Nephron (organoid): ENCODE measurements around the gene HCAR1.
"Not testable (repeated sequence)": the region's sequence is repeated elsewhere in the genome, so short reads cannot be mapped to it uniquely, and the experiment has no call there.

Experiments
- H3K27ac Mint-ChIP-seq, 3 experiments: 2 replicates each; pipeline ENCODE4 v1.8.0; 2020; ENCODE audit warnings: mixed read lengths in 3 of 3, mild to moderate bottlenecking in 2 of 3, moderate library complexity in 1 of 3
- H3K27me3 Mint-ChIP-seq: 2 replicates; pipeline ENCODE4 v1.8.0; 2021; ENCODE audit warnings: low read depth, mild to moderate bottlenecking, moderate library complexity, mixed read lengths
- H3K36me3 Mint-ChIP-seq: 2 replicates; pipeline ENCODE4 v1.8.0; 2020; ENCODE audit warnings: low read depth, mixed read lengths
- H3K4me1 Mint-ChIP-seq: 2 replicates; pipeline ENCODE4 v1.8.0; 2020; ENCODE audit warnings: mixed read lengths
- H3K4me3 Mint-ChIP-seq, 3 experiments: 2 replicates each; pipeline ENCODE4 v1.8.0; 2020; ENCODE audit warnings: mild to moderate bottlenecking in 3 of 3, mixed read lengths in 3 of 3, moderate library complexity in 2 of 3
- H3K9me3 Mint-ChIP-seq: 2 replicates; pipeline ENCODE4 v1.8.0; 2020; ENCODE audit warnings: mixed read lengths
- CTCF ChIP-seq, 3 experiments: fragments of 200-600 bp; sonication (generic); IDR thresholded peaks; one replicate each; pipeline ENCODE4 v1.5.0; 2021; ENCODE audit warnings: antibody characterized with exemption in 3 of 3; ENCODE audit not compliant: unreplicated experiment in 3 of 3

The HCAR1 gene

GRCh38 chr12:122730215-122731014 lies at the start of gene HCAR1:
TSS of gene HCAR1 (minus strand) at chr12:122730844. CDS start at chr12:122730339, 505 bp downstream.
- TF ChIP-seq CTCF (IDR thresholded peaks at IDR 0.05; ENCODE audit: unreplicated experiment in 3 of 3): no peak
- Mint-ChIP-seq H3K27me3 (peaks cover 4% of the 10 kb centered on the region), H3K4me3 (peak within 1 kb of the TSS; percentile 68 to 72 (median 68)), H3K36me3 (no peaks in the 10 kb centered on the region), H3K4me1 (peaks cover 15% of the 10 kb centered on the region), H3K9me3 (no peaks in the 10 kb centered on the region), H3K27ac (peak within 1 kb of the TSS; percentile 88 to 96 (median 95))

GRCh38 chr12:122757568-122757967 lies 26.9 kb upstream of the HCAR1 start:
- H3K4me1 Mint-ChIP-seq: peaks cover 13% of the 10 kb centered on the region
- H3K4me3 Mint-ChIP-seq: no peak overlapping the region
- no peak for TF ChIP-seq CTCF (IDR thresholded peaks at IDR 0.05; ENCODE audit: unreplicated experiment in 3 of 3)
- H3K36me3 Mint-ChIP-seq: peaks cover 62% of the 10 kb centered on the region
- H3K27me3 Mint-ChIP-seq: no peaks in the 10 kb centered on the region
- no peaks in the 10 kb centered on the region for H3K9me3 Mint-ChIP-seq
- H3K27ac Mint-ChIP-seq: no peak overlapping the region

GRCh38 chr12:122754790-122755189 lies 24.1 kb upstream of the HCAR1 start:
- H3K4me1 Mint-ChIP-seq: peaks cover 23% of the 10 kb centered on the region
- H3K27ac Mint-ChIP-seq: no peak overlapping the region
- H3K36me3 Mint-ChIP-seq: peaks cover 54% of the 10 kb centered on the region
- TF ChIP-seq CTCF (IDR thresholded peaks at IDR 0.05; ENCODE audit: unreplicated experiment in 3 of 3): no peak
- H3K4me3 Mint-ChIP-seq: peak overlapping the region; percentile 26 to 92 (median 60)
- no peaks in the 10 kb centered on the region for H3K9me3 Mint-ChIP-seq
- no peaks in the 10 kb centered on the region for H3K27me3 Mint-ChIP-seq

- Mint-ChIP-seq H3K4me1 (peaks cover 23% of the 10 kb centered on the region), H3K9me3 (no peaks in the 10 kb centered on the region), H3K27me3 (no peaks in the 10 kb centered on the region), H3K36me3 (peaks cover 43% of the 10 kb centered on the region), H3K4me3 (peak overlapping the region; percentile 92 to 96 (median 93)), H3K27ac (peak overlapping the region; percentile 92 to 97 (median 96))
- TF ChIP-seq CTCF (IDR thresholded peaks at IDR 0.05; ENCODE audit: unreplicated experiment in 3 of 3): no peak
Observed at GRCh38 chr12:122753319-122753650, 22.6 kb upstream of the HCAR1 start.

- peak; percentile 67 to 90 (median 71) for TF ChIP-seq CTCF (IDR thresholded peaks at IDR 0.05; ENCODE audit: unreplicated experiment in 3 of 3)
- Mint-ChIP-seq H3K4me3 (peak within 1 kb of the TSS; percentile 92 to 96 (median 93)), H3K9me3 (no peaks in the 10 kb centered on the region), H3K4me1 (peaks cover 23% of the 10 kb centered on the region), H3K36me3 (peaks cover 37% of the 10 kb centered on the region), H3K27me3 (no peaks in the 10 kb centered on the region), H3K27ac (peak within 1 kb of the TSS; percentile 92 to 97 (median 96))
Observed at GRCh38 chr12:122752464-122753318, 22.0 kb upstream of the HCAR1 start, which contains the start of gene DENR. TSS of gene DENR (plus strand) at chr12:122752824. CDS start at chr12:122753702, 878 bp downstream.

- not testable (repeated sequence) for H3K27me3 Mint-ChIP-seq, H3K9me3 Mint-ChIP-seq
- peaks cover 23% of the 10 kb centered on the region for H3K4me1 Mint-ChIP-seq
- peak overlapping the region; percentile 92 to 97 (median 96) for H3K27ac Mint-ChIP-seq
- peaks cover 20% of the 10 kb centered on the region for H3K36me3 Mint-ChIP-seq
- peak overlapping the region; percentile 92 to 96 (median 93) for H3K4me3 Mint-ChIP-seq
Observed at GRCh38 chr12:122750781-122751515, 20.3 kb upstream of the HCAR1 start.
